Astrocyte (in vitro differentiated cells and primary cell): ENCODE results near the gene SENP1. TPM values are rescaled to one million over a fixed set of nuclear protein-coding genes. Genes with fewer than 3 reads are reported as not detected.

Experiments
- DNase-seq: peaks from one replicate; pipeline ENCODE4 v3.0.0-alpha.2; 2010; ENCODE audit warnings: low read depth
- FAIRE-seq: peaks from 2 replicates; lab custom pipeline; 2011; peaks lifted over from hg19 to GRCh38; lab: Jason Lieb, UNC
- H2AFZ ChIP-seq: 2 replicates; pipeline ENCODE4 v1.6.0; 2012; ENCODE audit warnings: low read depth, low read length, inconsistent platforms
- H3K27ac ChIP-seq: 2 replicates; pipeline ENCODE4 v1.5.1; 2011; ENCODE audit warnings: low read depth, low read length, inconsistent platforms
- H3K27me3 ChIP-seq: 2 replicates; pipeline ENCODE4 v1.6.0; 2011; ENCODE audit warnings: low read length, inconsistent platforms; ENCODE audit not compliant: insufficient read depth
- H3K36me3 ChIP-seq: 2 replicates; pipeline ENCODE4 v1.5.1; 2011; ENCODE audit warnings: low read length, inconsistent platforms; ENCODE audit not compliant: insufficient read depth
- H3K4me1 ChIP-seq: 2 replicates; pipeline ENCODE4 v1.5.1; 2011; ENCODE audit warnings: low read length, inconsistent platforms; ENCODE audit not compliant: insufficient read depth
- H3K4me2 ChIP-seq: 2 replicates; pipeline ENCODE4 v1.6.0; 2012; ENCODE audit warnings: low read length, inconsistent platforms
- H3K4me3 ChIP-seq: 2 replicates; pipeline ENCODE4 v1.5.1; 2011; ENCODE audit warnings: low read depth, mild to moderate bottlenecking, low read length, inconsistent platforms; ENCODE audit not compliant: insufficient read depth
- H3K79me2 ChIP-seq: 2 replicates; pipeline ENCODE4 v1.6.0; 2012; ENCODE audit warnings: mild to moderate bottlenecking, low read length, inconsistent platforms; ENCODE audit not compliant: insufficient read depth
- H3K9ac ChIP-seq: 2 replicates; pipeline ENCODE4 v1.6.0; 2012; ENCODE audit warnings: mild to moderate bottlenecking, low read length, inconsistent platforms
- H3K9me3 ChIP-seq: 2 replicates; pipeline ENCODE4 v1.5.1; 2012; ENCODE audit warnings: low read depth, mild to moderate bottlenecking, low read length, inconsistent platforms; ENCODE audit not compliant: insufficient read depth
- H4K20me1 ChIP-seq: 2 replicates; pipeline ENCODE4 v1.6.0; 2012; ENCODE audit warnings: low read length, inconsistent platforms; ENCODE audit not compliant: insufficient read depth
- H3K27ac Mint-ChIP-seq: one replicate; pipeline ENCODE4 v1.8.0; 2021; ENCODE audit warnings: mild to moderate bottlenecking, mixed read lengths; ENCODE audit not compliant: unreplicated experiment
- H3K27me3 Mint-ChIP-seq: one replicate; pipeline ENCODE4 v1.8.0; 2021; ENCODE audit warnings: low read depth, mixed read lengths; ENCODE audit not compliant: unreplicated experiment
- H3K36me3 Mint-ChIP-seq: one replicate; pipeline ENCODE4 v1.8.0; 2021; ENCODE audit warnings: low read depth, mixed read lengths; ENCODE audit not compliant: unreplicated experiment
- H3K4me1 Mint-ChIP-seq: one replicate; pipeline ENCODE4 v1.8.0; 2021; ENCODE audit warnings: low read depth, mixed read lengths; ENCODE audit not compliant: unreplicated experiment
- H3K4me3 Mint-ChIP-seq: one replicate; pipeline ENCODE4 v1.8.0; 2021; ENCODE audit warnings: mild to moderate bottlenecking, moderate library complexity, mixed read lengths; ENCODE audit not compliant: unreplicated experiment
- H3K9me3 Mint-ChIP-seq: one replicate; pipeline ENCODE4 v1.8.0; 2021; ENCODE audit warnings: mild to moderate bottlenecking, mixed read lengths; ENCODE audit not compliant: unreplicated experiment
- CTCF ChIP-seq: IDR thresholded peaks from 2 replicates; pipeline ENCODE4 v1.5.1; 2011; ENCODE audit warnings: low read depth, mild to moderate bottlenecking, inconsistent platforms, low read length, moderate library complexity; ENCODE audit not compliant: insufficient read depth
- EZH2 ChIP-seq: IDR thresholded peaks from 2 replicates; pipeline ENCODE4 v1.6.1; 2012; ENCODE audit warnings: mild to moderate bottlenecking, low read length, inconsistent platforms; ENCODE audit not compliant: insufficient read depth
- total RNA-seq: library from RNA; stranded (reverse); gene quantifications from 2 replicates; pipeline ENCODE4 v1.2.1, GENCODE V29; 2021

SENP1 gene
- total RNA-seq, 1 donor from 2014 or later: 13.6 TPM

DNA sequence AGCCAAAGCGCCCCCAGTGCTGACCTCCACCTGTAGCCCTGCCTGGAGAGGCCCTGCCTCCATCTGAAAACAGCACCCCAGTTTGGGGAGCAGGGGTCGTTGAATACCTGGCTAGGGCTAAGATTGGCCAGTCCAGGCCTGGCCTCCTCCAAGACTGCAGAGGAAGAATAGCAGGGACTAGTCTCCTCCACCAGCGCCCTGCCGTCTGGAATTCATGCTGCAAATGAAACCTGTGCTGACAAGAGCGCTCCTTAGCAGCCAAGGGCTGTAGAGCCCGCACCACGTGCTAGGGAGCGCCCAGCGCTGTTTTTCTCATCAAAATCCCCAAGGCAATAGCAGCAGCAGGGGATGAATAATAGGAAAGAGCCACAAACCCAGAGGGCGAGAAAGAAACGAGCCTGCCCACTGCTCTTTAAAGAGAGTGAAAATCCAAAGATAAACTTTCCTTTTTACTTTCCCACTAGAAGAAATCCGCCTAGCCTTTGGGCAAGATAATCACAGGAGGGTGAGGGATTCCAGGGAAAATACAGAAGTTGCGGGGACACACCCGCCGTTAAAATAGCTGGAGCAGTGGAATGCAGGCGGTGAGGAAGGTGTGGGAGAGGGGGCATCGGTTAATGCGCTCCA lies 104.9 kb downstream of the SENP1 start:
- Histone ChIP-seq H3K9me3 (no peaks in the 10 kb centered on the region), H3K4me1 (peaks cover 21% of the 10 kb centered on the region), H3K9ac (peak overlapping the region; percentile 41), H3K27me3 (peaks cover 85% of the 10 kb centered on the region), H3K36me3 (no peaks in the 10 kb centered on the region), H2AFZ (peak overlapping the region; percentile 87), H3K4me3 (peak overlapping the region; percentile 61), H3K27ac (no peak overlapping the region), H3K79me2 (no peaks in the 10 kb centered on the region), H3K4me2 (peak overlapping the region; percentile 98), H4K20me1 (peaks cover 5% of the 10 kb centered on the region)
- H3K36me3 Mint-ChIP-seq: no peaks in the 10 kb centered on the region
- peaks cover 3% of the 10 kb centered on the region for H3K4me1 Mint-ChIP-seq
- peaks cover 41% of the 10 kb centered on the region for H3K27me3 Mint-ChIP-seq
- TF ChIP-seq EZH2 (no peak), CTCF (no peak)
- peak; percentile 50 for DNase-seq
- H3K27ac Mint-ChIP-seq: peak overlapping the region; percentile 88
- peak; percentile 9 for FAIRE-seq
- H3K4me3 Mint-ChIP-seq: peak overlapping the region; percentile 95
- peaks cover 2% of the 10 kb centered on the region for H3K9me3 Mint-ChIP-seq

GRCh38 chr12:47999816-48000215 lies 106.1 kb downstream of the SENP1 start:
- H3K9me3 Mint-ChIP-seq: peaks cover 2% of the 10 kb centered on the region
- peaks cover 3% of the 10 kb centered on the region for H3K4me1 Mint-ChIP-seq

More at GRCh38 chr12:47999816-48000215, 106.1 kb downstream of the SENP1 start:
- FAIRE-seq (no peak), DNase-seq (no peak)
- Histone ChIP-seq H3K27ac (no peak overlapping the region), H3K27me3 (peaks cover 83% of the 10 kb centered on the region), H3K79me2 (no peaks in the 10 kb centered on the region), H3K4me1 (peaks cover 21% of the 10 kb centered on the region), H3K36me3 (no peaks in the 10 kb centered on the region), H3K4me3 (no peak overlapping the region), H3K9ac (no peak overlapping the region), H3K4me2 (no peak overlapping the region), H4K20me1 (peaks cover 5% of the 10 kb centered on the region), H2AFZ (no peak overlapping the region), H3K9me3 (no peaks in the 10 kb centered on the region)
- Mint-ChIP-seq H3K27ac (no peak overlapping the region), H3K36me3 (peaks cover 4% of the 10 kb centered on the region), H3K4me3 (no peak overlapping the region), H3K27me3 (peaks cover 36% of the 10 kb centered on the region)
- no peak for TF ChIP-seq CTCF
- TF ChIP-seq EZH2: peak; percentile 12
